B cell (primary cell): ENCODE data around the gene BRD4. TPM values are rescaled to one million over a fixed set of nuclear protein-coding genes. Genes with fewer than 3 reads are reported as not detected.
"Not testable (repeated sequence)": the region's sequence is repeated elsewhere in the genome, so short reads cannot be mapped to it uniquely, and the experiment has no call there.

Source experiments
- ATAC-seq: fragments of 200-7000 bp; cut with Tn5 transposase; one replicate; pipeline ENCODE4 v1.10.0; 2021; ENCODE audit warnings: low read depth, mild to moderate bottlenecking, moderate number of reproducible peaks, moderate library complexity
- CTCF ChIA-PET: fragments of 350-600 bp; sonication (Branson Sonifier 250); formaldehyde crosslinking; loops from one replicate; lab custom pipeline; 2021; ENCODE audit warnings: antibody characterized with exemption, inconsistent platforms; lab: Charles Lee
- POLR2A ChIA-PET: fragments of 350-600 bp; sonication (Branson Sonifier 250); formaldehyde crosslinking; loops from one replicate; lab custom pipeline; 2021; ENCODE audit warnings: antibody characterized with exemption; lab: Charles Lee
- DNase-seq: peaks from one replicate; pipeline ENCODE4 v3.0.0; 2013
- H2AFZ ChIP-seq: 2 replicates; pipeline ENCODE4 v1.6.1; 2012; ENCODE audit warnings: mild to moderate bottlenecking, low read depth, low read length; ENCODE audit not compliant: insufficient read depth, poor library complexity, severe bottlenecking
- H3K27ac ChIP-seq, 2 donors: 1 replicate in 1 of 2; 2 replicates in 1 of 2; pipeline ENCODE4 v1.5.1; 2012 to 2013; ENCODE audit warnings: low read length in 2 of 2, mild to moderate bottlenecking in 2 of 2, moderate library complexity in 1 of 2
- H3K27me3 ChIP-seq, 4 experiments: fragments of 200-600 bp in 1 of 4; sonication (generic) in 1 of 4; replicated peaks in 1 of 4; 1 replicate in 2 of 4; 2 replicates in 2 of 4; pipeline versions ENCODE4 v1.6.1 to v1.7.0; 2013 to 2016; ENCODE audit warnings: low read length in 3 of 4, mild to moderate bottlenecking in 2 of 4, mixed read lengths in 1 of 4, moderate library complexity in 1 of 4; ENCODE audit not compliant: insufficient read depth in 4 of 4, control insufficient read depth in 3 of 4; ENCODE audit errors: control extremely low read depth in 1 of 4
- H3K36me3 ChIP-seq, 2 experiments: replicated peaks in 1 of 2; 1 replicate in 1 of 2; 2 replicates in 1 of 2; pipeline versions ENCODE4 v1.6.1 to v1.7.1; 2013; ENCODE audit warnings: low read length in 1 of 2; ENCODE audit not compliant: insufficient read depth in 2 of 2, control insufficient read depth in 1 of 2; ENCODE audit errors: control extremely low read depth in 1 of 2, extremely low read depth in 1 of 2
- H3K4me1 ChIP-seq, 2 donors: fragments of 200-600 bp in 1 of 2; sonication (generic) in 1 of 2; 1 replicate in 1 of 2; 2 replicates in 1 of 2; pipeline versions ENCODE4 v1.5.1 to v1.6.1; 2013 to 2017; ENCODE audit warnings: low read length in 2 of 2; ENCODE audit not compliant: control insufficient read depth in 2 of 2, insufficient read depth in 2 of 2
- H3K4me2 ChIP-seq: replicated peaks from 2 replicates; pipeline ENCODE3; 2012; ENCODE audit warnings: mild to moderate bottlenecking, low read depth, low read length; ENCODE audit not compliant: poor library complexity, severe bottlenecking
- H3K4me3 ChIP-seq, 5 experiments: fragments of 200-600 bp in 1 of 5; sonication (generic) in 1 of 5; 1 replicate in 3 of 5; 2 replicates in 2 of 5; pipeline versions ENCODE4 v1.5.1 to v1.7.0; 2011 to 2016; ENCODE audit warnings: low read length in 4 of 5, mild to moderate bottlenecking in 4 of 5, low read depth in 2 of 5, control low read depth in 1 of 5, moderate library complexity in 1 of 5; ENCODE audit not compliant: insufficient read depth in 1 of 5; ENCODE audit errors: control extremely low read depth in 1 of 5, extremely low read depth in 1 of 5
- H3K79me2 ChIP-seq: fragments of 200-600 bp; sonication (generic); one replicate; pipeline ENCODE4 v1.6.0; 2016; ENCODE audit warnings: low read length; ENCODE audit not compliant: control insufficient read depth, insufficient read depth
- H3K9ac ChIP-seq: fragments of 200-600 bp; sonication (generic); 2 replicates; pipeline ENCODE4 v1.6.1; 2017; ENCODE audit warnings: mild to moderate bottlenecking, low read length, moderate library complexity
- H3K9me3 ChIP-seq, 3 donors: one replicate each; pipeline versions ENCODE4 v1.6.1 to v1.7.1; 2013; ENCODE audit warnings: low read length in 2 of 3; ENCODE audit not compliant: control insufficient read depth in 2 of 3, insufficient read depth in 1 of 3; ENCODE audit errors: control extremely low read depth in 1 of 3
- H4K20me1 ChIP-seq: 2 replicates; pipeline ENCODE4 v1.6.0; 2012; ENCODE audit warnings: mild to moderate bottlenecking, low read length; ENCODE audit not compliant: insufficient read depth, control insufficient read depth, poor library complexity, severe bottlenecking
- H3K27ac Mint-ChIP-seq: one replicate; pipeline ENCODE4 v1.8.0; 2021; ENCODE audit warnings: mixed read lengths
- H3K27me3 Mint-ChIP-seq: one replicate; pipeline ENCODE4 v1.8.0; 2021; ENCODE audit warnings: mixed read lengths
- H3K4me1 Mint-ChIP-seq: one replicate; pipeline ENCODE4 v1.8.0; 2021; ENCODE audit warnings: mixed read lengths
- H3K4me3 Mint-ChIP-seq: one replicate; pipeline ENCODE4 v1.8.0; 2021; ENCODE audit warnings: mixed read lengths
- H3K9me3 Mint-ChIP-seq: one replicate; pipeline ENCODE4 v1.8.0; 2022; ENCODE audit warnings: mixed read lengths; ENCODE audit not compliant: insufficient read depth
- CTCF ChIP-seq: fragments of 200-600 bp; IDR thresholded peaks from one replicate; pipeline ENCODE4 v1.8.0; 2022; ENCODE audit warnings: antibody characterized with exemption, mild to moderate bottlenecking
- EZH2 ChIP-seq: IDR thresholded peaks from 2 replicates; pipeline ENCODE4 v1.6.1; 2012; ENCODE audit warnings: borderline replicate concordance, low read depth, mild to moderate bottlenecking, moderate library complexity, low read length; ENCODE audit not compliant: insufficient read depth, poor library complexity, severe bottlenecking
- WGBS: methylation state at CpG from one replicate; pipeline ENCODE4 v1.1.5; 2013; ENCODE audit warnings: missing lambda C conversion rate; ENCODE audit not compliant: insufficient coverage; 5-methylcytosine and 5-hydroxymethylcytosine counted together
- intact Hi-C: fragments of 100-400 bp; cut with micrococcal nuclease; formaldehyde crosslinking; loops from one replicate; pipeline ENCODE4 v1.10.0; 2022
- polyA plus RNA-seq: library from polyadenylated mRNA; depleted of rRNA; stranded (reverse); fragments of >200 nt; gene quantifications from 2 replicates; pipeline ENCODE4 v1.2.3, GENCODE V29; 2012
- total RNA-seq, 2 donors: library from RNA; stranded (reverse); fragments of 120-200 nt in 1 of 2; gene quantifications; 1 replicate in 1 of 2; 2 replicates in 1 of 2; pipeline versions ENCODE4 v1.2.3 to v1.2.4, GENCODE V29; 2013 to 2022

The BRD4 gene
- total and polyA plus RNA-seq, 2 donors (not counting 1 experiment from before 2014, with no cell fraction given): 30.7 to 209 TPM

GRCh38 chr19:15367439-15367838 lies 35.1 kb upstream of the BRD4 start:
- intact Hi-C loops: no loop called here
- Histone ChIP-seq H2AFZ (no peak overlapping the region), H3K4me1 (no peaks in the 10 kb centered on the region), H3K9ac (no peak overlapping the region), H3K79me2 (peaks cover 57% of the 10 kb centered on the region), H3K4me2 (no peak overlapping the region), H3K36me3 (peaks cover 2 to 74% of the 10 kb centered on the region in 2 experiments), H3K4me3 (no peak overlapping the region), H3K9me3 (no peaks in the 10 kb centered on the region), H3K27me3 (no peaks in the 10 kb centered on the region), H4K20me1 (peaks cover 62% of the 10 kb centered on the region), H3K27ac (no peak overlapping the region)
- Mint-ChIP-seq H3K27ac (no peak overlapping the region), H3K4me1 (no peaks in the 10 kb centered on the region), H3K27me3 (no peaks in the 10 kb centered on the region), H3K4me3 (no peak overlapping the region), H3K9me3 (no peaks in the 10 kb centered on the region)
- DNase-seq (no peak), ATAC-seq (no peak)
- TF ChIP-seq EZH2 (no peak), CTCF (no peak)
- ChIA-PET POLR2A (no interaction called here), CTCF (interaction anchor here (1.0 kb wide), 1 partner anchor 53 kb away, joined by 3 read pairs; no protein-coding TSS in a partner anchor)
- 100% methylated on average over 1 of the region's 3 CpGs for WGBS

GRCh38 chr19:15365264-15365663 lies 32.9 kb upstream of the BRD4 start:
- Histone ChIP-seq H3K9ac (no peak overlapping the region), H3K4me1 (no peaks in the 10 kb centered on the region), H3K27ac (no peak overlapping the region), H3K27me3 (no peaks in the 10 kb centered on the region), H3K79me2 (peaks cover 43% of the 10 kb centered on the region), H3K4me3 (no peak overlapping the region), H3K4me2 (no peak overlapping the region), H3K9me3 (no peaks in the 10 kb centered on the region), H4K20me1 (peaks cover 46% of the 10 kb centered on the region), H3K36me3 (peaks cover 0 to 72% of the 10 kb centered on the region in 2 experiments), H2AFZ (no peak overlapping the region)
- intact Hi-C loops: no loop called here
- ATAC-seq: no peak
- Mint-ChIP-seq H3K4me3 (no peak overlapping the region), H3K4me1 (no peaks in the 10 kb centered on the region), H3K9me3 (no peaks in the 10 kb centered on the region), H3K27me3 (no peaks in the 10 kb centered on the region), H3K27ac (no peak overlapping the region)
- ChIA-PET POLR2A (interaction anchor here (0.6 kb wide), 1 partner anchor 41 kb away, joined by 3 read pairs; no protein-coding TSS in a partner anchor), CTCF (no interaction called here)
- TF ChIP-seq CTCF: no peak
- no peak for TF ChIP-seq EZH2
- 97% methylated on average over 6 of the region's 6 CpGs for WGBS
- no peak for DNase-seq

DNA sequence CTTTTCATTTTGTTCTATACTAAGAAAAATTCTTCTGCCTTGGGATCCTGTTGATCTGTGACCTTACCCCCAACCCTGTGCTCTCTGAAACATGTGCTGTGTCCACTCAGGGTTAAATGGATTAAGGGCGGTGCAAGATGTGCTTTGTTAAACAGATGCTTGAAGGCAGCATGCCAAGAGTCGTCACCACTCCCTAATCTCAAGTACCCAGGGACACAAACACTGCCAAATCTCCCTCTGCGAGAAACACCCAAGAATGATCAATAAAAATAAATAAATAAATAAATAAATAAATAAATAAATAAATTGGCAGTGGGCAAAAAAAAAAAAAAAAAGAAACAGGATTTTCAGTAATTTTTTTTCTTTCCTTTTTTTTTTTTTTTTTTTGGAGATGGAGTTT lies 31.5 kb upstream of the BRD4 start:
- H3K9ac ChIP-seq, H3K9me3 ChIP-seq, H3K4me1 ChIP-seq, H3K4me3 ChIP-seq, H3K4me2 ChIP-seq, H3K27ac ChIP-seq, H3K4me1 Mint-ChIP-seq, ATAC-seq, POLR2A ChIA-PET, H3K27me3 Mint-ChIP-seq, H3K27ac Mint-ChIP-seq, H3K27me3 ChIP-seq, CTCF ChIA-PET, intact Hi-C loops, H2AFZ ChIP-seq, H3K4me3 Mint-ChIP-seq, H3K9me3 Mint-ChIP-seq, DNase-seq: not testable (repeated sequence)
- WGBS: no CpG with 5 or more reads among the region's 3 CpGs
- H3K36me3 ChIP-seq: peaks cover 3 to 69% of the 10 kb centered on the region in 2 experiments
- peaks cover 31% of the 10 kb centered on the region for H4K20me1 ChIP-seq
- H3K79me2 ChIP-seq: peaks cover 31% of the 10 kb centered on the region
